Smooth muscle cell (in vitro differentiated cells): ENCODE measurements around the gene ZNHIT3. TPM values are rescaled to one million over a fixed set of nuclear protein-coding genes. Genes with fewer than 3 reads are reported as not detected.

ENCODE experiments used
- DNase-seq: peaks from one replicate; lab custom pipeline; 2025; ENCODE audit not compliant: unreplicated experiment; lab: John Stamatoyannopoulos, UW
- H2AFZ ChIP-seq: fragments of 200-600 bp; sonication (generic); 2 replicates; pipeline ENCODE4 v1.6.0; 2016; ENCODE audit warnings: antibody characterized with exemption, low read depth, mild to moderate bottlenecking
- H3F3A ChIP-seq: fragments of 200-600 bp; sonication (generic); 2 replicates; pipeline ENCODE4 v1.6.0; 2017; ENCODE audit warnings: antibody characterized with exemption, low read depth
- H3K27ac ChIP-seq: fragments of 200-600 bp; sonication (generic); 2 replicates; pipeline ENCODE4 v1.5.1; 2016; ENCODE audit warnings: low read depth, mild to moderate bottlenecking
- H3K27me3 ChIP-seq: fragments of 200-600 bp; sonication (generic); 2 replicates; pipeline ENCODE4 v1.6.1; 2016; ENCODE audit warnings: low read depth, mild to moderate bottlenecking
- H3K36me3 ChIP-seq: fragments of 200-600 bp; sonication (generic); 2 replicates; pipeline ENCODE4 v1.5.1; 2016; ENCODE audit warnings: low read depth
- H3K4me1 ChIP-seq: fragments of 200-600 bp; sonication (generic); 2 replicates; pipeline ENCODE4 v1.5.1; 2016; ENCODE audit warnings: low read depth
- H3K4me2 ChIP-seq: fragments of 200-600 bp; sonication (generic); 2 replicates; pipeline ENCODE4 v1.6.0; 2016; ENCODE audit warnings: mild to moderate bottlenecking
- H3K4me3 ChIP-seq: fragments of 200-600 bp; sonication (generic); 2 replicates; pipeline ENCODE4 v1.5.1; 2016; ENCODE audit warnings: mild to moderate bottlenecking
- H3K79me2 ChIP-seq: fragments of 200-600 bp; sonication (generic); 2 replicates; pipeline ENCODE4 v1.6.0; 2016; ENCODE audit warnings: low read depth, mild to moderate bottlenecking
- H3K9ac ChIP-seq: fragments of 200-600 bp; sonication (generic); 2 replicates; pipeline ENCODE4 v1.6.0; 2016; ENCODE audit warnings: low read depth
- H3K9me3 ChIP-seq: fragments of 200-600 bp; sonication (generic); replicated peaks from 2 replicates; pipeline ENCODE4 v1.5.1; 2016; ENCODE audit warnings: low read depth
- H4K20me1 ChIP-seq: fragments of 200-600 bp; sonication (generic); 2 replicates; pipeline ENCODE4 v1.6.0; 2016; ENCODE audit warnings: low read depth
- WGBS: methylation state at CpG from one replicate; pipeline ENCODE4 v1.1.7; 2016; ENCODE audit warnings: low lambda C conversion rate; 5-methylcytosine and 5-hydroxymethylcytosine counted together
- polyA plus RNA-seq: library from polyadenylated mRNA; unstranded; fragments of >200 nt; fragmentation: Nextera tagmentation; extraction: Ambion mirVana; gene quantifications from 2 replicates; pipeline ENCODE4 v1.2.1, GENCODE V29; 2016
- total RNA-seq: library from RNA; depleted of rRNA; stranded (reverse); fragments of >200 nt; gene quantifications from 2 replicates; pipeline ENCODE4 v1.2.3, GENCODE V29; 2014
- TF ChIP-seq, protein P1 (sequence below): fragments of 200-600 bp; sonication (generic); IDR thresholded peaks from 2 replicates; pipeline ENCODE4 v1.5.1; 2017; ENCODE audit warnings: borderline replicate concordance, mild to moderate bottlenecking, antibody characterized with exemption; ENCODE audit not compliant: insufficient read depth, poor library complexity, severe bottlenecking

Gene ZNHIT3
- total and polyA plus RNA-seq, 2 experiments from 2014 or later: 34.2 to 47.7 TPM

DNA sequence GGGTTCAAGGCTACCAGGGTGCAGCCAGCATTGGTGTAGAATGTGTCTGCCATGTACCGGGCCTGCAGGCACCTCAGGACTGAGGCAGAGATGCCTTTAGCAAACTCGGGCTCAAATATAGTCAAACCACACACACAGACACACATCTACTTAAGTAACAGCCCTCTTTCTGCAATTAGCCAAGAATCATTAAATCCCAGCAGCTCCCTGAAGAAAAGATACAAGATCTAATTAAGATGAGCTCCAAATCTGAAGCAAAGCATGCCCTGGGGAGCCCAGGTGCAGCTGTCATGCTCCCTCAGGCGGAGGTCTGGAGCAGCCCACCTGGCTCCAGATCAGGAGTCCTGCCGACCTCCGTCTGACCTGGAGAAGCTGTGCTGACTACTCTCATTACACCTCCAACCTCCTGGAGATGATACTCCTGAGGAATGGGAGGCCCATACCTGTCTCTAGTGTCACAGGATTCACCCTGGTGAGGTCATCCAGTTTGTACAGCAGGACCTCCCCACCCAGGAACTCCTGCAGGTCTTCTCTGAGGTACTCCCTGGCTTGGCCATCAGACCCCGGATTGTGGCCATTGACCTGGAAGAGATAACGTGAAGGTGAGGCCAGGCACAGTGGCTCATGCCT, 41.3 kb downstream of the ZNHIT3 start:
- no peak for DNase-seq
- Histone ChIP-seq H3K4me1 (no peaks in the 10 kb centered on the region), H3F3A (no peaks in the 10 kb centered on the region), H4K20me1 (no peaks in the 10 kb centered on the region), H3K9ac (no peak overlapping the region), H3K4me2 (no peak overlapping the region), H3K36me3 (peaks cover 17% of the 10 kb centered on the region), H2AFZ (no peak overlapping the region), H3K9me3 (no peaks in the 10 kb centered on the region), H3K4me3 (no peak overlapping the region), H3K79me2 (no peaks in the 10 kb centered on the region), H3K27me3 (no peaks in the 10 kb centered on the region), H3K27ac (no peak overlapping the region)
- 97% methylated on average over 7 of the region's 7 CpGs for WGBS
- TF ChIP-seq, protein P1, sequence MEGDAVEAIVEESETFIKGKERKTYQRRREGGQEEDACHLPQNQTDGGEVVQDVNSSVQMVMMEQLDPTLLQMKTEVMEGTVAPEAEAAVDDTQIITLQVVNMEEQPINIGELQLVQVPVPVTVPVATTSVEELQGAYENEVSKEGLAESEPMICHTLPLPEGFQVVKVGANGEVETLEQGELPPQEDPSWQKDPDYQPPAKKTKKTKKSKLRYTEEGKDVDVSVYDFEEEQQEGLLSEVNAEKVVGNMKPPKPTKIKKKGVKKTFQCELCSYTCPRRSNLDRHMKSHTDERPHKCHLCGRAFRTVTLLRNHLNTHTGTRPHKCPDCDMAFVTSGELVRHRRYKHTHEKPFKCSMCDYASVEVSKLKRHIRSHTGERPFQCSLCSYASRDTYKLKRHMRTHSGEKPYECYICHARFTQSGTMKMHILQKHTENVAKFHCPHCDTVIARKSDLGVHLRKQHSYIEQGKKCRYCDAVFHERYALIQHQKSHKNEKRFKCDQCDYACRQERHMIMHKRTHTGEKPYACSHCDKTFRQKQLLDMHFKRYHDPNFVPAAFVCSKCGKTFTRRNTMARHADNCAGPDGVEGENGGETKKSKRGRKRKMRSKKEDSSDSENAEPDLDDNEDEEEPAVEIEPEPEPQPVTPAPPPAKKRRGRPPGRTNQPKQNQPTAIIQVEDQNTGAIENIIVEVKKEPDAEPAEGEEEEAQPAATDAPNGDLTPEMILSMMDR: no peak

DNA sequence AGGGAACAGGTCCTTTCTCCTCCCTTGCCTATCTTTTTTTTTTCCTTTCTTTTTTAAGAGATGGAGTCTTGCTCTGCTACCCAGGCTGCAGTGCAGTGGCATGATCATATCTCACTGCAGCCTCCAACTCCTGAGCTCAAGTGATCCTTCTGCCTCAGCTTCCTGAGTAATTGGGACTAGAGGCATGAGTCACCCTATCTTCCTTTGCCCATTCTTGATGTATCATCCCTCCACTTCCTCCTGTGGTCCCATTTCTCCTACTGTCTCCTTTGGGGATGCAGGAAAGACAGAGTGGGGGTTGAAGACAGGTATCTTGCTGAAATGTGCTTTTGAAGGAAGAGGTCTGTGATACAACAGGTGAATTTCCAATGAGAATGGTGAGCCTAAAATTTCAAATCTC, 42.6 kb downstream of the ZNHIT3 start:
- Histone ChIP-seq H3K9ac (no peak overlapping the region), H4K20me1 (no peaks in the 10 kb centered on the region), H2AFZ (no peak overlapping the region), H3K79me2 (no peaks in the 10 kb centered on the region), H3K9me3 (no peaks in the 10 kb centered on the region), H3K27ac (no peak overlapping the region), H3K4me3 (no peak overlapping the region), H3K27me3 (no peaks in the 10 kb centered on the region), H3F3A (peaks cover 5% of the 10 kb centered on the region), H3K36me3 (peaks cover 13% of the 10 kb centered on the region), H3K4me1 (peaks cover 4% of the 10 kb centered on the region), H3K4me2 (no peak overlapping the region)
- no peak for DNase-seq
- TF ChIP-seq, protein P1: no peak

DNA sequence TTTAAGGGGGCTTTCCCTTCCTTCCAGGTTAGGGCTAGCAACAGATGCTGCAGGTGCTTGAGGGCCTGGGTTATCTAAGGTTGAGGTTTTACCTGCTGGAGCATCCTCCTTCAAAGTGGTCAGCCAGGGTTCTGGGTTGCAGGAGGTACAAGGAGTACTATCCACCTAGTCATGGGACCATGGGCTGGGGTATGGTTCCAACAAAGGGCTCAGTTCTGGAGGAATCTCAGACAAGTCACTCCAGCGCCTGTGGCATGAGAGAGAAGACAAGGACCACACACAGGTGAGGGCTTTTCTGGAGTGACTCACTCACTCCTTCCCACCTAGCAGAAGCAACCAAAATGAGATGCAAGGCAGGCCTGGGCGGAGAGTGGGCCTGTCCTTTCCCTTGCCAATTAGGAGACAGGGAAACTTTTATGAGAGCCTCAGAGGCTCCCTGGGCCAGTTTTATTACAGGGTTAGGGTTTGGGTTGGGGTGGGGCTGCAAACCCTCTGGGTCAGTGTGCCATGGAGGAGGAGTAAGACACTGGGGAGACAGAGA, 46.0 kb downstream of the ZNHIT3 start:
- Histone ChIP-seq H3K27ac (no peak overlapping the region), H3K27me3 (no peaks in the 10 kb centered on the region), H3K36me3 (no peaks in the 10 kb centered on the region), H4K20me1 (no peaks in the 10 kb centered on the region), H3K4me1 (peaks cover 10% of the 10 kb centered on the region), H3K9me3 (no peaks in the 10 kb centered on the region), H3K4me3 (no peak overlapping the region), H3K9ac (no peak overlapping the region), H3K4me2 (no peak overlapping the region), H3K79me2 (peaks cover 8% of the 10 kb centered on the region), H2AFZ (no peak overlapping the region), H3F3A (peaks cover 11% of the 10 kb centered on the region)
- TF ChIP-seq, protein P1: no peak
- DNase-seq: no peak
- WGBS: 82% methylated on average over 2 of the region's 2 CpGs
